BJ (cell line): ENCODE data around the gene KRTCAP2. TPM values are rescaled to one million over a fixed set of nuclear protein-coding genes. Genes with fewer than 3 reads are reported as not detected.
A peak's percentile ranks its signal among the peaks of the same experiment; 100 is the strongest.

Experiments
- CTCF ChIA-PET: fragments of 350-600 bp; formaldehyde crosslinking; extraction: SDS; loops from one replicate; lab custom pipeline; 2021; ENCODE audit warnings: antibody characterized with exemption, inconsistent platforms; lab: Yijun Ruan, JAX
- POLR2A ChIA-PET: fragments of 300-600 bp; sonication (Branson Sonifier 250); formaldehyde crosslinking; extraction: SDS; loops from one replicate; lab custom pipeline; 2021; ENCODE audit warnings: antibody characterized with exemption; lab: Charles Lee
- DNase-seq: peaks from one replicate; pipeline ENCODE4 v3.0.0-alpha.2; 2011; ENCODE audit warnings: low read depth
- H3K27me3 ChIP-seq: 2 replicates; pipeline ENCODE4 v1.6.0; 2011; ENCODE audit warnings: low read length; ENCODE audit not compliant: control insufficient read depth, insufficient read depth
- H3K36me3 ChIP-seq: 2 replicates; pipeline ENCODE4 v1.5.1; 2011; ENCODE audit warnings: low read length; ENCODE audit not compliant: control insufficient read depth, insufficient read depth
- H3K4me3 ChIP-seq: 2 replicates; pipeline ENCODE4 v1.5.1; 2011; ENCODE audit warnings: low read depth, mild to moderate bottlenecking, control low read depth, low read length
- CTCF ChIP-seq: IDR thresholded peaks from 2 replicates; pipeline ENCODE4 v1.5.1; 2011; ENCODE audit warnings: low read depth, mild to moderate bottlenecking, control low read depth, inconsistent platforms, low read length, moderate library complexity; ENCODE audit not compliant: insufficient read depth
- polyA plus RNA-seq: library from polyadenylated mRNA; depleted of rRNA; stranded (reverse); fragments of >200 nt; gene quantifications from 2 replicates; pipeline ENCODE4 v1.2.3, GENCODE V29; 2011

The KRTCAP2 gene
- polyA plus RNA-seq, 1 experiment, result 225 TPM

GRCh38 chr1:155206891-155207805 is 34.0 kb upstream of the KRTCAP2 start:
- Histone ChIP-seq H3K4me3 (peak overlapping the region; percentile 57), H3K36me3 (peaks cover 5% of the 10 kb centered on the region), H3K27me3 (no peaks in the 10 kb centered on the region)
- ChIA-PET POLR2A (interaction anchor here (0.5 to 0.6 kb wide), 2 partner anchors 8 to 29 kb away, joined by 3 to 12 read pairs; no protein-coding TSS in a partner anchor), CTCF (interaction anchor here (0.7 to 6.7 kb wide), 19 partner anchors 9 to 386 kb away, joined by 3 to 79 read pairs (median 5); partner anchors contain the start of genes CLK2, ENTREP3, KRTCAP2 and TRIM46)
- no peak for DNase-seq
- TF ChIP-seq CTCF, result peak; percentile 90

- no peak overlapping the region for H3K4me3 ChIP-seq
- CTCF ChIA-PET, result interaction anchor here (1.1 to 6.7 kb wide), 6 partner anchors 11 to 44 kb away, joined by 3 to 79 read pairs (median 15); partner anchors contain the start of genes KRTCAP2 and TRIM46
- no peak for DNase-seq
- H3K36me3 ChIP-seq, result peaks cover 5% of the 10 kb centered on the region
- no peaks in the 10 kb centered on the region for H3K27me3 ChIP-seq
- POLR2A ChIA-PET, result no interaction called here
- TF ChIP-seq CTCF, result no peak
Observed at GRCh38 chr1:155205969-155206593, 33.0 kb upstream of the KRTCAP2 start.

GRCh38 chr1:155205035-155205434 is 31.9 kb upstream of the KRTCAP2 start:
- TF ChIP-seq CTCF, result no peak
- ChIA-PET POLR2A (no interaction called here), CTCF (interaction anchor here (1.1 to 6.7 kb wide), 4 partner anchors 10 to 45 kb away, joined by 3 to 79 read pairs (median 41); no protein-coding TSS in a partner anchor)
- Histone ChIP-seq H3K36me3 (peaks cover 10% of the 10 kb centered on the region), H3K4me3 (no peak overlapping the region), H3K27me3 (no peaks in the 10 kb centered on the region)
- DNase-seq, result no peak

- Histone ChIP-seq H3K36me3 (peaks cover 18% of the 10 kb centered on the region), H3K27me3 (no peaks in the 10 kb centered on the region), H3K4me3 (no peak overlapping the region)
- DNase-seq, result no peak
- ChIA-PET CTCF (interaction anchor here (1.4 to 6.7 kb wide), 3 partner anchors 8 to 23 kb away, joined by 5 to 79 read pairs (median 75); no protein-coding TSS in a partner anchor), POLR2A (no interaction called here)
- no peak for TF ChIP-seq CTCF
Observed at GRCh38 chr1:155202731-155203515, 29.8 kb upstream of the KRTCAP2 start.
